Measurements from ENCODE around the gene SERINC4.
A peak's percentile ranks its signal among the peaks of the same experiment; 100 is the strongest.
"Not testable (repeated sequence)": the region's sequence is repeated elsewhere in the genome, so short reads cannot be mapped to it uniquely, and the experiment has no call there.

SERINC4 gene

GRCh38 chr15:43799945-43800285 lies at the start of gene SERINC4:
SERINC4 (minus strand) TSS chr15:43800220; CDS start chr15:43799986, 234 bp downstream.
- TF ChIP-seq CTCF (conservative IDR thresholded peaks at IDR 0.05) = no peak

GRCh38 chr15:43845421-43845820 lies 45.4 kb upstream of the SERINC4 start:
- no peak for TF ChIP-seq CTCF (conservative IDR thresholded peaks at IDR 0.05)
- no peak overlapping the region for H3K27ac ChIP-seq

More at GRCh38 chr15:43799945-43800285, at the start of gene SERINC4:
- peak within 1 kb of the TSS; percentile 93 for H3K27ac ChIP-seq

- not testable (repeated sequence) for H3K27ac ChIP-seq
Observed at GRCh38 chr15:43832485-43832884, 32.5 kb upstream of the SERINC4 start.

GRCh38 chr15:43831519-43832052 lies 31.6 kb upstream of the SERINC4 start:
- not testable (repeated sequence) for H3K27ac ChIP-seq

GRCh38 chr15:43830691-43831275 lies 30.8 kb upstream of the SERINC4 start:
- not testable (repeated sequence) for H3K27ac ChIP-seq

- H3K27ac ChIP-seq = not testable (repeated sequence)
Observed at GRCh38 chr15:43829951-43830540, 30.0 kb upstream of the SERINC4 start.

- TF ChIP-seq CTCF (conservative IDR thresholded peaks at IDR 0.05) = no peak
- H3K27ac ChIP-seq = peak overlapping the region; percentile 72
Observed at GRCh38 chr15:43828061-43828657, 28.1 kb upstream of the SERINC4 start.

GRCh38 chr15:43826508-43827341 lies 26.7 kb upstream of the SERINC4 start, which contains the start of gene WDR76:
WDR76 (plus strand) TSS chr15:43827002; CDS start chr15:43827033, 31 bp downstream.
- H3K27ac ChIP-seq = peak within 1 kb of the TSS; percentile 72
- no peak for TF ChIP-seq CTCF (conservative IDR thresholded peaks at IDR 0.05)

GRCh38 chr15:43826029-43826507 lies 26.0 kb upstream of the SERINC4 start:
- peak overlapping the region; percentile 72 for H3K27ac ChIP-seq
- TF ChIP-seq CTCF (conservative IDR thresholded peaks at IDR 0.05) = no peak

- H3K27ac ChIP-seq = peak overlapping the region; percentile 85; the same call in 1 of the 2 replicates
Observed at GRCh38 chr15:43825305-43825704, 25.3 kb upstream of the SERINC4 start.

Data from VCaP (cell line).